GM18498 (cell line): ENCODE results near the gene CUX1.

ENCODE experiments used
- ATAC-seq: cut with Tn5 transposase; IDR thresholded peaks from one replicate; pipeline ENCODE4 v1.9.1; 2021; ENCODE audit warnings: mild to moderate bottlenecking, moderate library complexity; ENCODE audit not compliant: unreplicated experiment

Gene CUX1

GRCh38 chr7:102196028-102196427, 378.6 kb downstream of the CUX1 start:
- ATAC-seq = no peak

GRCh38 chr7:102197161-102197560, 379.7 kb downstream of the CUX1 start:
- no peak for ATAC-seq

- ATAC-seq = no peak
Observed at GRCh38 chr7:102197599-102197998, 380.2 kb downstream of the CUX1 start.

GRCh38 chr7:102198417-102198956, 381.1 kb downstream of the CUX1 start:
- no peak for ATAC-seq

GRCh38 chr7:102201576-102201975, 384.1 kb downstream of the CUX1 start:
- no peak for ATAC-seq

- no peak for ATAC-seq
Observed at GRCh38 chr7:102202556-102202955, 385.1 kb downstream of the CUX1 start.

GRCh38 chr7:102203218-102203617, 385.8 kb downstream of the CUX1 start:
- no peak for ATAC-seq

- ATAC-seq = no peak
Observed at GRCh38 chr7:102204212-102204611, 386.8 kb downstream of the CUX1 start.

- ATAC-seq = no peak
Observed at GRCh38 chr7:102205915-102206314, 388.5 kb downstream of the CUX1 start.

GRCh38 chr7:102208826-102209225, 391.4 kb downstream of the CUX1 start:
- ATAC-seq = no peak

GRCh38 chr7:102210787-102211186, 393.4 kb downstream of the CUX1 start:
- no peak for ATAC-seq

GRCh38 chr7:102211590-102212550, 394.4 kb downstream of the CUX1 start:
- ATAC-seq = no peak

- ATAC-seq = no peak
Observed at GRCh38 chr7:102214477-102215072, 397.1 kb downstream of the CUX1 start.

- ATAC-seq = no peak
Observed at GRCh38 chr7:102215256-102215655, 397.8 kb downstream of the CUX1 start.

- no peak for ATAC-seq
Observed at GRCh38 chr7:102215711-102216110, 398.3 kb downstream of the CUX1 start.

- ATAC-seq = no peak
Observed at GRCh38 chr7:102216573-102217314, 399.3 kb downstream of the CUX1 start.

GRCh38 chr7:102220229-102220850, 402.9 kb downstream of the CUX1 start:
- ATAC-seq = no peak

- ATAC-seq = no peak
Observed at GRCh38 chr7:102220960-102221800, 403.8 kb downstream of the CUX1 start.

- no peak for ATAC-seq
Observed at GRCh38 chr7:102221961-102222360, 404.5 kb downstream of the CUX1 start.

- no peak for ATAC-seq
Observed at GRCh38 chr7:102222445-102222844, 405.0 kb downstream of the CUX1 start.
